ENCODE data around the gene PPARG.

- TF ChIP-seq POLR2A (IDR thresholded peaks at IDR 0.05) (no peak), CTCF (IDR thresholded peaks at IDR 0.05) (no peak)
These were observed 3.9 kb downstream of the PPARG start for GRCh38 chr3:12292770-12293169.
